ENCODE data around the gene CCDC85B. TPM values are rescaled to one million over a fixed set of nuclear protein-coding genes. Genes with fewer than 3 reads are reported as not detected.

Gene CCDC85B
- total and polyA plus RNA-seq, 2 of the 13 experiments (the other 11 are each of a cell fraction or from before 2014, with no cell fraction given) = 8.2 to 19.5 TPM

DNA sequence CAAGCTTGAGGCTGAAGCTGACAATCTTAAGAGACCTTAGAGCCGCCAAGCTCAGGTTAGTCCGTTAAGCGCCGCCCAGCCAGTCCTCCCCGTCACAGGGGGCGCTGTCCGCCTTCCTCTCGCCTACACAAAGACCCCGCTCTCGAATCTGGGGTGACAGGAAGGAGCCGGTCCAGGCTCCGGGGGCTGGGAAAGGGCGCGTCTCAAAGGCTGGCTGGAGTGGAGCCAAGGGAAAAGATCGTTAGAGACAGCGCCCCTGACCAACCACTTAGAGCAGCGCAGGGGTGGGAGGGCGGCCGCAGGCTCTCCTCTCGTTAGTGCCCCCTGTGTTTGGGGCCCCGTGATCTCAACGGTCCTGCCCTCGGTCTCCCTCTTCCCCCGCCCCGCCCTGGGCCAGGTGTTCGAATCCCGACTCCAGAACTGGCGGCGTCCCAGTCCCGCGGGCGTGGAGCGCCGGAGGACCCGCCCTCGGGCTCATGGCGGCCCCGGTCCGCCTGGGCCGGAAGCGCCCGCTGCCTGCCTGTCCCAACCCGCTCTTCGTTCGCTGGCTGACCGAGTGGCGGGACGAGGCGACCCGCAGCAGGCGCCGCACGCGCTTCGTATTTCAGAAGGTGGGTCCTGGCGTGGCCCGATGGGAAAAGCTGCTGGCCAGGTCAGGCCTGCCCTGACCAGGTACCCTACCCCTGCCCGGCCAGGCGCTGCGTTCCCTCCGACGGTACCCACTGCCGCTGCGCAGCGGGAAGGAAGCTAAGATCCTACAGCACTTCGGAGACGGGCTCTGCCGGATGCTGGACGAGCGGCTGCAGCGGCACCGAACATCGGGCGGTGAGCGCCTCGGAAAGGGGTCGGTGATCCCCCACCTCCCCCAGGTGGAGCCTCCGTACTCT lies 30.0 kb upstream of the CCDC85B start, which contains the start of gene MUS81 (continued):
- TF ChIP-seq MATR3 (CRISPR knock-in tag; IDR thresholded peaks at IDR 0.05) (no peak), ZNF563 (CRISPR knock-in tag; IDR thresholded peaks at IDR 0.05) (peak; percentile 90), DNMT3B (CRISPR knock-in tag; conservative IDR thresholded peaks at IDR 0.05) (0 out of 2 replicates have a peak, but pooled peaks have one; percentile 23), RBAK (CRISPR knock-in tag; IDR thresholded peaks at IDR 0.05) (no peak), SOX5 (CRISPR knock-in tag; IDR thresholded peaks at IDR 0.05; ENCODE audit: borderline replicate concordance) (peak; percentile 60), GATAD2A (CRISPR knock-in tag; IDR thresholded peaks at IDR 0.05) (peak; percentile 80), ELF4 (CRISPR knock-in tag; IDR thresholded peaks at IDR 0.05; ENCODE audit: borderline replicate concordance) (peak; percentile 77; the same call in 1 of the 2 replicates), MIER3 (CRISPR knock-in tag; IDR thresholded peaks at IDR 0.05; ENCODE audit: borderline replicate concordance) (peak; percentile 87; the same call in 1 of the 2 replicates), ZNF431 (CRISPR knock-in tag; IDR thresholded peaks at IDR 0.05; ENCODE audit: borderline replicate concordance, low read depth) (no peak), XBP1 (CRISPR knock-in tag; IDR thresholded peaks at IDR 0.05) (0 out of 2 replicates have a peak, but pooled peaks have one; percentile 48), CEBPB (IDR thresholded peaks at IDR 0.05; ENCODE audit: borderline replicate concordance, low read depth, low read length) (no peak), ZNF777 (CRISPR knock-in tag; IDR thresholded peaks at IDR 0.05) (peak; percentile 95), ZNF230 (CRISPR knock-in tag; IDR thresholded peaks at IDR 0.05) (no peak)
- TF ChIP-seq, protein P1, sequence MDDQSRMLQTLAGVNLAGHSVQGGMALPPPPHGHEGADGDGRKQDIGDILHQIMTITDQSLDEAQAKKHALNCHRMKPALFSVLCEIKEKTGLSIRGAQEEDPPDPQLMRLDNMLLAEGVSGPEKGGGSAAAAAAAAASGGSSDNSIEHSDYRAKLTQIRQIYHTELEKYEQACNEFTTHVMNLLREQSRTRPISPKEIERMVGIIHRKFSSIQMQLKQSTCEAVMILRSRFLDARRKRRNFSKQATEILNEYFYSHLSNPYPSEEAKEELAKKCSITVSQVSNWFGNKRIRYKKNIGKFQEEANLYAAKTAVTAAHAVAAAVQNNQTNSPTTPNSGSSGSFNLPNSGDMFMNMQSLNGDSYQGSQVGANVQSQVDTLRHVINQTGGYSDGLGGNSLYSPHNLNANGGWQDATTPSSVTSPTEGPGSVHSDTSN (CRISPR knock-in tag; IDR thresholded peaks at IDR 0.05; ENCODE audit: borderline replicate concordance) = no peak
- TF ChIP-seq, protein P2, sequence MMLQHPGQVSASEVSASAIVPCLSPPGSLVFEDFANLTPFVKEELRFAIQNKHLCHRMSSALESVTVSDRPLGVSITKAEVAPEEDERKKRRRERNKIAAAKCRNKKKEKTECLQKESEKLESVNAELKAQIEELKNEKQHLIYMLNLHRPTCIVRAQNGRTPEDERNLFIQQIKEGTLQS (CRISPR knock-in tag; IDR thresholded peaks at IDR 0.05) = peak; percentile 11; the same call in 1 of the 2 replicates
- TF ChIP-seq, protein P3, sequence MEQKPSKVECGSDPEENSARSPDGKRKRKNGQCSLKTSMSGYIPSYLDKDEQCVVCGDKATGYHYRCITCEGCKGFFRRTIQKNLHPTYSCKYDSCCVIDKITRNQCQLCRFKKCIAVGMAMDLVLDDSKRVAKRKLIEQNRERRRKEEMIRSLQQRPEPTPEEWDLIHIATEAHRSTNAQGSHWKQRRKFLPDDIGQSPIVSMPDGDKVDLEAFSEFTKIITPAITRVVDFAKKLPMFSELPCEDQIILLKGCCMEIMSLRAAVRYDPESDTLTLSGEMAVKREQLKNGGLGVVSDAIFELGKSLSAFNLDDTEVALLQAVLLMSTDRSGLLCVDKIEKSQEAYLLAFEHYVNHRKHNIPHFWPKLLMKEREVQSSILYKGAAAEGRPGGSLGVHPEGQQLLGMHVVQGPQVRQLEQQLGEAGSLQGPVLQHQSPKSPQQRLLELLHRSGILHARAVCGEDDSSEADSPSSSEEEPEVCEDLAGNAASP (CRISPR knock-in tag; IDR thresholded peaks at IDR 0.05; ENCODE audit: borderline replicate concordance) = peak; percentile 15
- TF ChIP-seq, protein P4, sequence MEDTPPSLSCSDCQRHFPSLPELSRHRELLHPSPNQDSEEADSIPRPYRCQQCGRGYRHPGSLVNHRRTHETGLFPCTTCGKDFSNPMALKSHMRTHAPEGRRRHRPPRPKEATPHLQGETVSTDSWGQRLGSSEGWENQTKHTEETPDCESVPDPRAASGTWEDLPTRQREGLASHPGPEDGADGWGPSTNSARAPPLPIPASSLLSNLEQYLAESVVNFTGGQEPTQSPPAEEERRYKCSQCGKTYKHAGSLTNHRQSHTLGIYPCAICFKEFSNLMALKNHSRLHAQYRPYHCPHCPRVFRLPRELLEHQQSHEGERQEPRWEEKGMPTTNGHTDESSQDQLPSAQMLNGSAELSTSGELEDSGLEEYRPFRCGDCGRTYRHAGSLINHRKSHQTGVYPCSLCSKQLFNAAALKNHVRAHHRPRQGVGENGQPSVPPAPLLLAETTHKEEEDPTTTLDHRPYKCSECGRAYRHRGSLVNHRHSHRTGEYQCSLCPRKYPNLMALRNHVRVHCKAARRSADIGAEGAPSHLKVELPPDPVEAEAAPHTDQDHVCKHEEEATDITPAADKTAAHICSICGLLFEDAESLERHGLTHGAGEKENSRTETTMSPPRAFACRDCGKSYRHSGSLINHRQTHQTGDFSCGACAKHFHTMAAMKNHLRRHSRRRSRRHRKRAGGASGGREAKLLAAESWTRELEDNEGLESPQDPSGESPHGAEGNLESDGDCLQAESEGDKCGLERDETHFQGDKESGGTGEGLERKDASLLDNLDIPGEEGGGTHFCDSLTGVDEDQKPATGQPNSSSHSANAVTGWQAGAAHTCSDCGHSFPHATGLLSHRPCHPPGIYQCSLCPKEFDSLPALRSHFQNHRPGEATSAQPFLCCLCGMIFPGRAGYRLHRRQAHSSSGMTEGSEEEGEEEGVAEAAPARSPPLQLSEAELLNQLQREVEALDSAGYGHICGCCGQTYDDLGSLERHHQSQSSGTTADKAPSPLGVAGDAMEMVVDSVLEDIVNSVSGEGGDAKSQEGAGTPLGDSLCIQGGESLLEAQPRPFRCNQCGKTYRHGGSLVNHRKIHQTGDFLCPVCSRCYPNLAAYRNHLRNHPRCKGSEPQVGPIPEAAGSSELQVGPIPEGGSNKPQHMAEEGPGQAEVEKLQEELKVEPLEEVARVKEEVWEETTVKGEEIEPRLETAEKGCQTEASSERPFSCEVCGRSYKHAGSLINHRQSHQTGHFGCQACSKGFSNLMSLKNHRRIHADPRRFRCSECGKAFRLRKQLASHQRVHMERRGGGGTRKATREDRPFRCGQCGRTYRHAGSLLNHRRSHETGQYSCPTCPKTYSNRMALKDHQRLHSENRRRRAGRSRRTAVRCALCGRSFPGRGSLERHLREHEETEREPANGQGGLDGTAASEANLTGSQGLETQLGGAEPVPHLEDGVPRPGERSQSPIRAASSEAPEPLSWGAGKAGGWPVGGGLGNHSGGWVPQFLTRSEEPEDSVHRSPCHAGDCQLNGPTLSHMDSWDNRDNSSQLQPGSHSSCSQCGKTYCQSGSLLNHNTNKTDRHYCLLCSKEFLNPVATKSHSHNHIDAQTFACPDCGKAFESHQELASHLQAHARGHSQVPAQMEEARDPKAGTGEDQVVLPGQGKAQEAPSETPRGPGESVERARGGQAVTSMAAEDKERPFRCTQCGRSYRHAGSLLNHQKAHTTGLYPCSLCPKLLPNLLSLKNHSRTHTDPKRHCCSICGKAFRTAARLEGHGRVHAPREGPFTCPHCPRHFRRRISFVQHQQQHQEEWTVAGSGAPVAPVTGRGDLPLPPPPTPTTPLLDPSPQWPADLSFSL (CRISPR knock-in tag; IDR thresholded peaks at IDR 0.05) = no peak; the same call in 1 of the 2 replicates

Measured in HepG2 (cell line).